ENCODE data around the gene OR6F1.

DNA sequence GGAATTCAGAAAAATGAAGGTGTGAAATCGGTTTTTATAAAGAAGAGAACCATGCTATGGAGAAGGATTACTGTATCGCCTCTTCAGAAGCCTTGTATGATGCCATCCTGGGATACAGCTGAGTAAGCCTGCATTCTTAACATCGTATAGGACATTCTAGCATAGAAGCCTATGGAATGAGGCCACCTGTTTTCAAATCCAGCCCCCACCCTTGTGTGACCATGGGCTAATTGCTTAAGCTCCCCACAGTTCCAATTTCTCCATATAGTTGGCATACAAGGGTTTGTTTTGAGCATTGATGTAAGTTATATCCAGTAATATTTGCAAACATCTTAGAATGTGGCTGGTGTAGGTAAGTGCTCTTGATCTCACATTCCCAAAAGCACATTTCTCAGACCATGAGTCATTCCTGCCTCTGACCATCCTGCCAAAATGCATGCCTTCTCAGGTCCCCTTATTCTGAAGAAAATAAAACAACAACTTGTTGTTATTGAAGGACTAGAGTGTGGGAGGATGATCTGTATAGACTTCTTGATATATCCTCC lies 30.0 kb upstream of the OR6F1 start:
- TF ChIP-seq EZH2 (IDR thresholded peaks at IDR 0.05; ENCODE audit: insufficient read depth, poor library complexity, severe bottlenecking) (no peak), EZH2phosphoT487 (IDR thresholded peaks at IDR 0.05; ENCODE audit: insufficient read depth, low read depth) (no peak)
